NT2/D1 (cell line): ENCODE data around the gene TALDO1.

Source experiments
- YY1 ChIP-seq: IDR thresholded peaks from 2 replicates; pipeline ENCODE4 v1.6.1; 2011; ENCODE audit not compliant: insufficient read length, insufficient read depth
- ZNF274 ChIP-seq: IDR thresholded peaks from 2 replicates; pipeline ENCODE4 v1.6.1; 2011; ENCODE audit warnings: mild to moderate bottlenecking, low read depth, low read length

- TF ChIP-seq YY1 (no peak), ZNF274 (no peak)
These were observed 39.9 kb downstream of the TALDO1 start for GRCh38 chr11:787084-787675.
